NOMO-1 (cell line): ENCODE results near the gene SLC29A2.
"Not testable (repeated sequence)": the region's sequence is repeated elsewhere in the genome, so short reads cannot be mapped to it uniquely, and the experiment has no call there.

Experiments
- DNase-seq, 2 experiments: peaks; one replicate each; lab custom pipeline; 2025; ENCODE audit not compliant: unreplicated experiment in 2 of 2; lab: John Stamatoyannopoulos, UW

Gene SLC29A2

GRCh38 chr11:66321606-66322005, 50.0 kb downstream of the SLC29A2 start:
- DNase-seq, result no peak

GRCh38 chr11:66320748-66321147, 50.8 kb downstream of the SLC29A2 start:
- not testable (repeated sequence) for DNase-seq

GRCh38 chr11:66320289-66320688, 51.3 kb downstream of the SLC29A2 start:
- DNase-seq, result not testable (repeated sequence)

- DNase-seq, result no peak
Observed at GRCh38 chr11:66318600-66318970, 53.0 kb downstream of the SLC29A2 start.

GRCh38 chr11:66317723-66318599, 53.6 kb downstream of the SLC29A2 start:
- DNase-seq, result peak; percentile 89 to 95

GRCh38 chr11:66317322-66317722, 54.2 kb downstream of the SLC29A2 start:
- no peak for DNase-seq

GRCh38 chr11:66316849-66317251, 54.7 kb downstream of the SLC29A2 start, which contains the start of gene CD248:
CD248 (minus strand) TSS chr11:66317044; CDS start chr11:66317027, 17 bp downstream.
- DNase-seq, result no peak

- no peak for DNase-seq
Observed at GRCh38 chr11:66315921-66316811, 55.4 kb downstream of the SLC29A2 start.

- DNase-seq, result no peak
Observed at GRCh38 chr11:66315498-66315885, 56.1 kb downstream of the SLC29A2 start.

GRCh38 chr11:66314561-66315497, 56.7 kb downstream of the SLC29A2 start:
- no peak for DNase-seq

- no peak for DNase-seq
Observed at GRCh38 chr11:66314186-66314501, 57.4 kb downstream of the SLC29A2 start.

GRCh38 chr11:66313321-66314185, 58.0 kb downstream of the SLC29A2 start:
- no peak for DNase-seq

GRCh38 chr11:66312549-66313320, 58.8 kb downstream of the SLC29A2 start:
- DNase-seq, result peak; percentile 94 to 97
